Measurements from ENCODE around the gene RPA3.

The RPA3 gene

DNA sequence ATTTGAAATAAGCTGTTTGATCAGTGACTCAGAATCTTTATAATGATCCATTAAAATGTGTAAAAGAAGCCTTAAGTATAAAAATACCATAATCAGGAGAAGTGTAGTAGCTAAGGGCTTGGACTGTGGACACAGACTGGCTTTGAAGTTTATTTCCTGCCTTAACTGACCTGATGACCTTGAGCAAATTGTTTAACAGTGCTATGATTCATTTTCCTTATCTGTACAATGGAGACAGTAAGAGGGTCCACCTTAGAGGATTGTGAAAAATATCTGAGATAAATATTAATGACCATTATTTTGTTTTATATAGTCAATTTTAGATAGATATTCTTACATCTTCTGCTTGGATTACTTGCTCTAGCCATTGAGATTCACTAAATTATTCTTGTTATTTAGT lies 13.3 kb upstream of the RPA3 start:
- DNase-seq: no peak

DNA sequence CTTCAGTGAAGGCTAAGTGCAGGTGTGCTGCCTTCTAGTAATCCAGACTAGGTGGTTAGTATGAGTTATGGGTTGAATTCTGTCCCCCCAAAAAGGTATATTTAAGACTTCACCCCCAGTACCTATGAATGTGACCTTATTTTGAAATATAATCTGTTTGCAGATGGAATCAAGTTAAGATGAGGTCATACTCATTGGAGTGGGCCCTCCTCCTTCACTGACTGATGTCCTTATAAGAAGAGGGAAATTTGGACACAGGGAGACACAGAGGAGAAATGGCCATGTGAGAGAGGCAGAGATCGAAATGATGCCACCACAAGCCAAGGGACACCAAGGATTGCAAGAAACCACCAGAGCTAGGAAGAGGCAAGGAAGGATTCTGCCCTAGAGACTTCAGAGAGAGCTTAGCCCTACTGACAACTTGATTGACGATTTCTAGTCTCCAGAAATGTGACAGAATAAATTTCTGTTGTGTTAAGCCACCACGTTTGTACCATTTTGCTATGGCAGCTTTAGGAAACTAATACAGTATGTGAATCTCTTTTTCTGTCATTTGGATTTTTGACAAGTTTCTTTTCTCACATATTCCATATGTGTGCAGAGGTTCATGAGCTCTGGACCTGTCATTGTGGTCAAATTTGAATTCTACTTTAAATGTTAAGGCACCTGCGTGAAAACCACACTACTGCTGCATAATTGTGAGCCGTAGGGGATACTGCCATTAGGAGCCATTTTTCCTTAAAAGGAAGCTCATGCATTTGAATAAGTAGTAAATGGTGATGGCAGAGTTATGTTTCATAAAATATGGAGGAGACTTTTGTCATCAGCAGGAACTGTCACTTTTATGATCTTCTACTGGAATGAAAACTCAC lies 2.6 kb upstream of the RPA3 start:
- no peak for DNase-seq

DNA sequence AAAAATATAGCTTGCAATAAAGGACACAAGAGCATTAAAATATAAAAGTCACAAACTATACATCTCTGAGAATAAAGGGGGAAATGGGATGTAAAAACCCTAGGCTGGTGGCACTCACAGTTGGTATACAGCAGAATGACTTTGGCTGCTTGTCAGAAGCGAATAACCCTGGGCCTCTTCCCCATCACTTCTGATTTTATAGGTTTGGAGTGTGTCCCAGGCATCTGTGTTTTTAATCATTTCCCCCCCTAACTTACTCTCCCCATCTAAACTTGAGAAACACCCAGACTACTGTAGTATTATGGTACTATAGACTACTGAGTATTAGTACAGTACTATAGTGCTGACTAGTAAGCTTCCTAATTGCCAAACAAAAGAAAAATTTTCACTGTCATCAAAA lies 1.8 kb upstream of the RPA3 start:
- no peak for DNase-seq

DNA sequence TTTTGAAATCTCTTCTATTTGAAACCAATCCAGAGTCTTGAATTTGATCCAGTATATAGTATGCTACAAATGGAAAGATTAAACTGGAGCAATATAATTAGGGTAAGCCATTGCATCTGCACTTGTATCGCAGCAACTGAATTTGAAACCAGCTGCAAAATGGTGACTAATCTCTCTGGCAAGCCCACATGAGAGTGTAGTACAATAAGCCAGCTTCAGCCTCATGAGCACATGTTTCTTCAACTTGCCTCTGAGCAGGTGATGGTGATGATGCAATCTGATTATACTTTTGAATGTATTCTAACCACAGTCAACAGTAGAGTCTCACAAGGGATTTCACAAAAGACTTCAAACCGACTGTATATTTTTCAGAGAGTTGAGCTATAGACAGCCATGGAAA lies 829 bp upstream of the RPA3 start:
- no peak for DNase-seq

DNA sequence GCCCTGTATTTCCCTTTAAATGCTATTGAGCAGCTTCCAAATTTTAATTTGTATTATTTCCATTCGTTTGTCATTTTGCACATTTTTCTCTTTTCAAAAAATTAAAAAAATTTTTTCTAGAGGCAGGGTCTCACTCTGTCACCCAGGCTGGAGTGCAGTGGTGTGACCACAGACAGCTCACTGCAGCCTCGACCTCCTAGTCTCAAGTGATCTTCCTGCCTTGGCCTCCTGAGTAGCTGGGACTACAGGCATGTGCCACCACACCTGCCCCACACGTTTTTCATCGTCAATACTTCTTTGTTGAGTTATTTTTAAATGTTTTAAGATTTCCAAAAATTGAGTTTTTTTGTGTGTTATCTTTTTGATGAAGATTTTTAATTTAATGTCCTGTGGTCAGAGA lies 4.7 kb downstream of the RPA3 start:
- no peak for DNase-seq

DNA sequence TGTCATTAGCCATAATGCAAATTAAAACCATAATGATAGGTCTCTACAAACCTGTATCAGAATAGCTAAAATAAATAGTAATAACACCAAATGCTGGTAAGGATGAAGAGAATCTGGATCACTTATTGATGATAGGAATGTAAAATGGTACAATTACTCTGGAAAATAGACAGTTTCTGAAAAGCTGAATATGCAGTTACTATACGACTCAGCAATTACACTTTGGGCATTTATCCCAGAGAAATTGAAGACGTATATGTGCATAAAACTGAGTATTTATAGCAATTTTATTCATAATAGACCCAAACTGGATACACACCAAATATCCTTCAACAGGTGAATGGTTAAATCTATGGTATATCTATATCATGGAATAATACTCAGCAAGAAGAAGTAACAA lies 7.9 kb downstream of the RPA3 start:
- DNase-seq: no peak

DNA sequence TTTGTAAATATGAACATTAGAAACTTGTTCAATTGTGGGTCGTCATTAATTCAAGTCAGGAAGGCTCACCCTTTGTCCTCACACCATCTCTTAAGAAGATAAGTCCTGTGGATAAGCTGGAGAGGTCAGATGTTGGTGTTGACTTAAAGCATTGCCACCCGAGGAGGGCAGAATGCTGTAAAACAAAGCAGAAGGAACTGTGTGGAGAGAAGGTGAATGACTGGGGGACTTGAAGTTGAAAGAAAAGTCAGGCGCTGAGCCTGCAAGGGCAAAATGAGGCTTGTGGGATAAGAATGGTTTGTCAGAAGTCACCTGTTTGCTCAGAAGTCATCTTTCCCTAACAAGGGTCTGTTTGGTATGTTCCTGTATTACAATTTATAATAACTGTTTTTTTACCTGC lies 9.1 kb downstream of the RPA3 start:
- DNase-seq: no peak

DNA sequence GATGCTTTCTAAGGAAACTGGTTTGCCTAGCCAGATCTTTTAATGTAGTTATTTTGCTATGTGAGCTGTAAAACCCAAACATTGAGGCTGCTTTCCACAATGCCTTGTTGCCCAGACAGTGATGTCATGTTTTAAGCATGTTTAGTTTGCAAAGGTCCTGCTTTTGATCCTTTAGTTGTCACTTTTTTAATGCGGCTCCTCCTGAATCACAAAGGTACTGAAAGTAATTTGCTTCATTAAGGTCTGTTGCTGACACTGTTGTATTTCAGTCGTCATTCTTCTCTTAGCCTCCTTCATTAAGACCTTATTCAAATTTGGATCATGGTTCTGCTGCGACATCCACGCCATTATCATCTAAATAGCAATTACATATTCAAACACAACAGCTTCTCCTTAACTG lies 10.6 kb downstream of the RPA3 start:
- no peak for DNase-seq

DNA sequence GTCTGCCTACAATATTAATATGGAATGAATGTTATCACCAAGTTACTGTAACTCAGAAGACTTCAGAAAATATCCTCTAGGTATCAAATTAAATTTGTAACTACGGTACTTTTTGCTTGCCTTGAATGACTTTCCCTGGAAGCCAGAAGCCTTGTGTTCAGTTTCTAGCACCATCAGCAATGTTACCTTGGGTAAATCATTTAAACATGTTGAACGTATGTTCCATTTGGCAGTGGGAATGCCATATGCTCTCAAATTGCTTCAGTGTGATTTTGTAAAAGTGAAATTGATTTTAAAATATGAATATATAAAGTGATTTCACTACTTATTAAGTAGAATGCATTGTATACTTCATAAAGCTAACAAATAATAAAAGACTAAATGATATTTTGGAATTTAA lies 11.2 kb downstream of the RPA3 start:
- no peak for DNase-seq

DNA sequence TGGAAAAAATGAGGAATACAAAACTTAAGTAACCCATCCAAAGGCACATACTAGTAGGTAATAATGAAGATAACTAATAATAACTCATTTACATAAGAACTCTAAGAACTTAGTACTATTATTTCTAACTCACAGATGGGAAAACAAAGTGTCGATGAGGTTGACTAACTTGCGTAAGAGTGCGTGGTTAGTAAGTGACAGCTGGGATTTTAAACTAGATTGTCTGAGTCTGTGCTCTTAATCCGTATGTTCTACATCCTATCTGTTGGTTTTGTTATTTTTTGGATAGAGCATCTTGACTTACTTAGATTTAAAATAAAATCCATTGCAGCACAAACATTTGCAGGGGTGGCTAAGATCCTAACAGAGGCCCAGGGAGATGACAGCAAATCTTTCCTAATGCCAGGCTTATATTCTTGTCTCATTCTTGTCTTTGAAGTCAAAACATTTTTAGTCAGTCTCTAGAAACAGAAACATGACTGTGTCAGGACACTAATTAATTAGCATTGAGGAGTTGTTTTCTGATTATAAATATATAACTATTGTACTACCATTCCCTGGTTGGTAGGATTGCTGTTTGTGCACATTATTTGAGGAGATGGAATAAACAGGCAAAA lies 11.7 kb downstream of the RPA3 start:
- no peak for DNase-seq

DNA sequence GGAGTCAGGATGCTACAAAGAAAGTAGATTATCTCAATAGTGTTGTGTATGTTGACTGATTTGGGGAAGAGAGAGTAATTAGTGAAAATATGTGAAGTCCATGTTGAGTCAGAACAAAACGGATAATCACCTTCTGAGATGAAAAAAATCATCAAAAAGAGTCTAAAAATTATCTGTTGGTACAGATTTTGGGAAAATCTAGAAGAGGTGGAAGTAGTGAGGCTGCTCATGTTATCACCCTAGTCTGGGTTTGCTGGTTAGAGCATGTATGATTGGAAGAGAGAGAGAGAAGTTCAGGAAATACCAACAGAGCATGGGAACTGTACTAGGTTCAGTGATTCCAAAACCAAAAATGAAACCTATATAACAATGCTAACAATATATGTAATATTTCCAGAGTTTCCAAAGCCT lies 12.3 kb downstream of the RPA3 start:
- DNase-seq: no peak

DNA sequence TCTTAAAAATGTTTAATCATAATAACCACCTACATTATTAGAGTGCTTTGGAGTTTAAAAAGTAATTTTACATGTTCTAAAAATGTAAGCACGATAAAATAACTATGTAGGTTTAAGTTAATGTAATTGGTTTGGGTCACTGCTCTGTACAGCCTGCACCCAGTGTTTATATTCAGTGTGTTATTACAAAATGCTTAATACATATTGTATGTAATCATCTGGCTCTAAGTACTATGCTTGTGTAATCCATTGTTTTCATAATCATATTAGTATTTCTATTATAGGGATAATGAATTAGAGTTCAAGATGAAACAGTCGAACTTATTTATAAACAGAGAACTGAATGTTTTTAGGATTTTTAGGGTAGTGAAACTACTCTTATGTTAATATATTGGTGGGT lies 13.1 kb downstream of the RPA3 start:
- DNase-seq: no peak

DNA sequence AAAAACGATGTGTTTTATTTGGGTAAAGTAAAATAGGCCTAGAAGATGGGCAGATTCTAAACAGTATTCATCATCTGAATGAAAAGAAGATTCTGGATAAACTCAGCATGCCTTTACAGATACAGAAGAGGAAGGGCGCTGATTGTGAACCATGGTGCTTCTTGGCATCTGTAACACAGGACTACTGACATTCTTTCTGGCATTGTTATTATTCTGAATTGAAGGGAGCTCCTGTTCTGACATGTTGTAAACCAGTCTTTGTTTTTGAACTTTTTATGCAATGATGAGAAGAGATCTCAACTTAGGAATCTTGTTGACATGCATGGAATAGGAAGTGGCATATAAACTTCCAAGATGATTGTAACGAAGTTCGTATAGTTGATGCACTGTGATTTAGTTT lies 13.5 kb downstream of the RPA3 start:
- no peak for DNase-seq

DNA sequence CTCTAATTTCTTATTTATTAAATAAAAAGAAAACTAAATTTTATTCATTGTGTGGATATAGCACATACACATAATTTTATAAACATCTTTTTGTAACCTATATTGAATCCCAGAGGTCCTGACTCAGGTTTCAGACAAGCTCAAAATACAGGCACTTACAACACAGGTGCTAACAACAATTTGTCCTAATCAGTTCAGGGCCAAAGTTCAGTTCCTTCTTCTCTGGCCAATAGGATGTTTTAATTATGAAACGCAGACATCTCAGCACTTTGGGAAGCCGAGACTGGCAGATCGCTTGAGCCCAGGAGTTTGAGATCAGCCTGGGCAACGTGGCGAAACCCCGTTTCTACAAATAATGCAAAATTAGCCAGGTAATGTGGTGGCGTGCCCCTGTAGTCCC lies 15.0 kb downstream of the RPA3 start:
- DNase-seq: no peak

DNA sequence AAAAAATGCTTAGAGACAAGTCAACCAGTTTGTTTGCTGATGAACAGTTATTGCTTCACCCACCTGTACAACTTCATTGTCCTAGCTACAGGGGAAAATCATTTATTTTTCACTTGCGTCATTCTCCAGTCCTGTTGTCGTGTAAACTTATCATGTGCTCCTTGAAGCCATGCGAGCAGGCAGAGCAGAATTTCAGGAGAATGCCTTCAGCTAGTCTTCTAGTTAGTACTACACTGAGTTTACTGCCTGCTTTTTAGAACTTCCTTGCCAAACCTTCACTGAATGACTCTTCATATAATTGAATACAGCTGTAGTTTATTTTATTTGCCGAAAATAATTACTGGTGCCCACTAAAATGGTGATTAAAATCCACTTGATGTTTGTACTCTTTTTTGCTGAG lies 15.6 kb downstream of the RPA3 start:
- DNase-seq: no peak

DNA sequence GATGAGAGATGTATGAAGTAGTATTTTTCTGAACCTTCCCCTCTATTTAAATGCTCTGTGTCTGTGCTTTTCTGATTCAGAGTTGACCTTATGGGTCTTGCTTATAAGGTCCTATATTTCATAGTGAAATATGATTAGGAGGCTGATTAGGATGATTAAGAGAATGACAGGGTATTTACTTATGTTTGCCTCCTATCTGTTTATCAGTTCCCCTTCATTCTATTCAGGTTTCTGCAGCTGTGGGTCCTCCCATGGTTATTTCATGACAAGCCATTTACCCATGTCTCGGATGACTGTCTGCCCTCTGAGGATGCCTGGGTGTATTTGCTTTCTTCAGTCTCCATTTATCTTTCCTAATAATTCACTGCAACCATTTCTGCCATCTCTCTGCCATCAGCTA lies 16.9 kb downstream of the RPA3 start:
- DNase-seq: no peak

DNA sequence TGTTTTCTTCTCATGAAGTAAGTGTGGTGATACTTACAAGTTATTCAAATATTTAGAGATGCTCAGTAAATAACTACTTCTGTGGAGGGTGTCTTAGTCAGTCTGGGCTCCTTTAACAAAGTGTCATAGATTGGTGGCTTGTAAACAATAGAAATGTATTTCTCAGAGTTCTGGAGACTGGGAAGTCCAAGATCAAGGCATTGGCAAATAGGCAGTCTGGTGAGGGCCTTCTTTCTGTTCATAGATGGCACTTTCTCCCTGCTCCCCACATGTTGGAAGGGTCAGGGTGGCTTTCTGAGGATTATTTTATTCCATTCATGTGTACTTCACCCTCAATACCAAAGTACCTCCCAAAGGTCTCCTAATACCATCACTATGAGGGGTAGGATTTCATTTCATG lies 18.4 kb downstream of the RPA3 start:
- no peak for DNase-seq

DNA sequence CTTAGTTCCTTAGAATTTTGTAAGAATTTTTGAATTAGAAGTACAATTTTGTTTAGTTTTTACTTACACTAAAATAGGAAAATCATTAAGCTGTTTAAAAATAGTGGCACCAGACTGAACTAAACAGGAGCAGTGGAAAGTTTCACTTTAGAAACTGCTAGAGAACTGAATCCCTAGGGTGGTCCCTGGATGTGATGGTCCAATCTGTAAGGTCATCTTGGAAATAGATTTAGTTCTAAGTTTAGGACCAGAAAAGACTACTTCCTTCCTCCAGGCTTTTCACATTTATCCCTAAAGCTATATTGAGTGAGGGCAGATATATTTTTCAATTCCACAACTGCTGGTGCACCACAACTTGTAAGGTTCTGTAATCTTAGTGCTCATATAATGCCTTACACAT lies 19.0 kb downstream of the RPA3 start:
- DNase-seq: no peak

DNA sequence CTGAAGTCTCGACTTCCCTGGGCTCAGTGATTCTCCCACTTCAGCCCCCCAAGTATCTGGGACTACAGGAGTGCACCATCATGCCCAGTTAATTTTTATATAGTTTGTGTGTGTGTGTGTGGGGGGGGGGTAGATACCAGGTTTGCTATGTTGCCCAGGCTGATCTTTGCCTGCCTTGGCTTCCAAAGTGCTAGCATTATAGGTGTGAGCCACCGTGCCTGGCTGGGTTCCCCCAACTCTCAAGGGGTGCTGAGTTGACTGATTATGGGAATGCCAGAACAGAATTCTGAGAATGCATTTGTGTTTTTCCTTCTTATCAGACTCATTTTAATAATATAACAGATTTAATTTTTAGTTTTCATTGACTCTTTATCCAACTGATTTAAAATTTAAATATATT lies 19.5 kb downstream of the RPA3 start:
- no peak for DNase-seq

DNA sequence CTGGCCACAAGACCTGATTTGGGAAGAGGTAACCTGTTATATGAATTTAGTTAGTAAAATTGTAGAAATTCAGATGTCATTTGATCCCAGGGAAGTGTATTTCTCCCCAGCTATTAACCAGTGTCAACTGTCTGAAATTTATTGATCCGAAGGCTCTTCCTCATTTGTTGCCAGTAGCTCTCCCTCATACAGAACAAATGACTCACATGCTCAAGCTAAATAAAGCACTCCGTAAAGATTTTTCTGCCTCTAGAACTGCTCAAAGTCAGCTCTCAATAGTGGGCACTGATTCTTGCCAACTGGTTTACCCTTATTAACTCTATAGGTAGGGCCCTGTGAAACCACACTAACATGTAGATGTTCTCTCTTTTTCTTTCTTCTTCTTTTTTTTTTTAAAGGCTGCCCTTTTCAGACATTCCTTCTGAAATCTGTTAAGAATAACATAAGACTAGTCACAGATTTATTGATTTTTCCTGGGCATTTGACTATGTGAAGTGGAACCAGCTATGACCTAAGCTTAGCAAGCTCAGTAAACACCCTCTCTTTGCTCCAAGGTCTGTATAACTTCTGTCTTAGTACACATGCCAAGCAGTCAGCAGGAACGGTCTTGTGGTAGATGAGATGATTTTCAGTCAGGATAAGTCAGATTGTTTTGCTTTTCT lies 21.8 kb downstream of the RPA3 start:
- no peak for DNase-seq

DNA sequence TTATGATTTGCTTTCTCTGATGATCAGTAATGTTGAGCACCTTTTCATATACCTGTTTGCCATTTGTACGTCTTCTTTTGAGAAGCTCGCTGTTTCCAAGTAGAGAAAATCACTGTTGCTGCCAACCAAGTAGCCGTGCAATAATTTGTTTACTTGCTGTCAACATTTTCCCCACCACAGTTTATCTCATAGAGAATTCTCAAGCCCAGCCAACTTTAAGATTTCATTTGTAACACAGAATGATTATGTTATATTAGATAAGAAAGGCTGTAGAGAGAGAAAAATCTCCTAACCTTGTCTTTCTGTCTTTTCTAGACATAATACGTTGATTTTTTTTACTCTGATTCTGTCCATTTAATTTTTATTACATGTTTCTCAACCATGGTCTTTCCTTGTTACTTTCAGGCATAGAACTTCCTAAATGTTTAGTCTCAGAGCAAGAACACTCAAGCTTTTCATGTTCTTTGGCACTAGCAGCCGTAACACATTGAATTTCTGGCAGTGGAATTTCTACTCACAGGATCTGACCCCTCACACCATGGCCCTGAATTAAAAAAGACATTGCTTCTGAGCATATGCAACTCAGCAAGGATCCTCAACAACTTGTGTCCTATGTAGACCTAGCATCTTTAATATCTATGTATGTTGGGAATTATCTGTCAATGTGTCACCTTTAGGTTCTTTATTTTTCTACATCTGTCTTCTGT lies 23.1 kb downstream of the RPA3 start:
- no peak for DNase-seq

DNA sequence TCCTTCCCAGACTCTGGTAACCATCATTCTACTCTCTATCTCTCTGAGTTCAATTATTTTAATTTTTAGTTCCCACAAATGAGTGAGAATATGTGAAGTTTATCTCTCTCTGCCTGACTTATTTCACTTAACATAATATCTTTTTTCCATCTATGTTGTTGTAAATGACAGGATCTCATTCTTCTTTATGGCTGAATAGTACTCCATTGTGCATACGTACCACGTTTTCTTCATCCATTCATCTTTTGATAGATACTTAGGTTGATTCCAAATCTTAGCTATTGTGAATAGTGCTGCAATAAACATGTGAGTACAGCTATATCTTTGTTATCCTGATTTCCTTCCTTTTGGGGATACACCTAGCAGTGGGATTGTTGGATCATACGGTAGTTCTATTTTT lies 23.9 kb downstream of the RPA3 start:
- DNase-seq: no peak

DNA sequence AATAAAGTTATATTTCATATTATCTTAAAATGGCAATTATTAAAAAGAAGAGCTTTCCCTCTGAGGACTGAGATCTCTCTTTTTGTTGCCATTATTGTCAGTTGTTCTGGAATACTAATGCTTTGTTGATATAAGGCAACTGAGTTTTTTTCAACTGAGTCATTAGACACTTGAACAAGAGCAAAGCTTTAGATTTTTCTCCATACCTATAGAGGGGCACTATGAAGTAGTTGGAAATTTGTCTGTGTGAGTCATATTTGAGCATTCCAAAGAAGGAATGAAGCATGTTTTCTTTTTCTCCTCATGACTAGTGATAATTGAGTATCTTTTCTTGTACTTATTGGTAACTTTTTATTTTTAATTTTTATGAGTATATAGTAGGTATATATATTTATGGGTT lies 24.5 kb downstream of the RPA3 start:
- no peak for DNase-seq

DNA sequence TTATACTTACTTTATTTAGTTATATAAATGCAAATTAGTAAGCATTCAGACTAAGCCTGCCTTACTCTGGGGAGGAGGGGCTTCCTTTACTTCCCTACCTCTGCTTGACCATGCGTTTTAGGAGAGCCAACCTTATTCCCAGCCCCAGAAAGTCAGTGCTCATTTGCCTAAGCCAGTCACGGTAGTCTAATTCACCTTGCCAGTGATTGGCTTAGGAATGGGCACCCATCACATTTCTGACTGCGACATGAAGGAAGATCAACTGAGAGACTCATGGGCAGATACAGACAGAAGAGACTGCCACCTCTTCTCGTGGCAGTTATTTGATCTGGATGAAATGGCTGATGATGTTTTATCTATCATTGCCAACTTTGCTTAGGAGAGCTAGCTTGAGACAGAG lies 29.5 kb downstream of the RPA3 start:
- no peak for DNase-seq

Measured in 8988T (cell line).